Right lobe of liver (tissue), 4 donors: ENCODE data around the gene ATE1.
"Not testable (repeated sequence)": the region's sequence is repeated elsewhere in the genome, so short reads cannot be mapped to it uniquely, and the experiment has no call there.

Source experiments
- CTCF ChIP-seq, 4 donors: fragments of 200-600 bp in 3 of 4; fragments of 450-650 bp in 1 of 4; IDR thresholded peaks; one replicate each; pipeline versions ENCODE4 v1.5.1 to v1.8.0; 2016 to 2022; ENCODE audit warnings: antibody characterized with exemption in 4 of 4, mild to moderate bottlenecking in 2 of 4
- POLR2A ChIP-seq: fragments of 450-650 bp; IDR thresholded peaks from one replicate; pipeline ENCODE4 v1.6.1; 2017; ENCODE audit warnings: antibody characterized with exemption, mild to moderate bottlenecking
- donor health status: DM: no; HTN: no; CAD: no.
- donor health status: DM: no; HTN: no; CAD: no.
- donor health status: DM: no; HTN: yes; CAD: no.

GRCh38 chr10:121969086-121969485 is 41.3 kb upstream of the ATE1 start:
- not testable (repeated sequence) for TF ChIP-seq CTCF (IDR thresholded peaks at IDR 0.05); POLR2A
